AG09309 (cell line): Measurements from ENCODE around the gene TRIM15.

ENCODE experiments used
- DNase-seq: peaks from one replicate; pipeline ENCODE4 v3.0.0-alpha.2; 2010; ENCODE audit warnings: low read depth
- H3K4me3 ChIP-seq: 2 replicates; pipeline ENCODE4 v1.5.1; 2011; ENCODE audit warnings: mild to moderate bottlenecking, low read depth, low read length, moderate library complexity; ENCODE audit not compliant: control insufficient read depth
- CTCF ChIP-seq: IDR thresholded peaks from 2 replicates; pipeline ENCODE4 v1.5.1; 2011; ENCODE audit warnings: mild to moderate bottlenecking, low read depth, low read length, inconsistent platforms; ENCODE audit not compliant: insufficient read depth, control insufficient read depth; ENCODE audit errors: missing control alignments

Gene TRIM15

GRCh38 chr6:30152910-30153610, 10.3 kb upstream of the TRIM15 start:
- no peak overlapping the region for H3K4me3 ChIP-seq
- no peak for TF ChIP-seq CTCF
- DNase-seq: no peak

- TF ChIP-seq CTCF: no peak
- H3K4me3 ChIP-seq: no peak overlapping the region
- no peak for DNase-seq
These were observed 9.3 kb upstream of the TRIM15 start for GRCh38 chr6:30154061-30154460.

GRCh38 chr6:30154709-30155519, 8.4 kb upstream of the TRIM15 start:
- no peak for TF ChIP-seq CTCF
- DNase-seq: peak; percentile 74
- H3K4me3 ChIP-seq: no peak overlapping the region

GRCh38 chr6:30155520-30156261, 7.7 kb upstream of the TRIM15 start:
- no peak for TF ChIP-seq CTCF
- no peak overlapping the region for H3K4me3 ChIP-seq
- no peak for DNase-seq

GRCh38 chr6:30156262-30156599, 7.1 kb upstream of the TRIM15 start:
- DNase-seq: no peak
- no peak for TF ChIP-seq CTCF
- H3K4me3 ChIP-seq: no peak overlapping the region

GRCh38 chr6:30156774-30157173, 6.6 kb upstream of the TRIM15 start:
- no peak for DNase-seq
- TF ChIP-seq CTCF: no peak
- H3K4me3 ChIP-seq: no peak overlapping the region
